HG03432 (cell line): ENCODE results near the gene FUT3.

ENCODE experiments used
- ATAC-seq: cut with Tn5 transposase; IDR thresholded peaks from one replicate; pipeline ENCODE4 v1.9.1; 2021; ENCODE audit warnings: mild to moderate bottlenecking, moderate library complexity; ENCODE audit not compliant: unreplicated experiment

FUT3 gene

DNA sequence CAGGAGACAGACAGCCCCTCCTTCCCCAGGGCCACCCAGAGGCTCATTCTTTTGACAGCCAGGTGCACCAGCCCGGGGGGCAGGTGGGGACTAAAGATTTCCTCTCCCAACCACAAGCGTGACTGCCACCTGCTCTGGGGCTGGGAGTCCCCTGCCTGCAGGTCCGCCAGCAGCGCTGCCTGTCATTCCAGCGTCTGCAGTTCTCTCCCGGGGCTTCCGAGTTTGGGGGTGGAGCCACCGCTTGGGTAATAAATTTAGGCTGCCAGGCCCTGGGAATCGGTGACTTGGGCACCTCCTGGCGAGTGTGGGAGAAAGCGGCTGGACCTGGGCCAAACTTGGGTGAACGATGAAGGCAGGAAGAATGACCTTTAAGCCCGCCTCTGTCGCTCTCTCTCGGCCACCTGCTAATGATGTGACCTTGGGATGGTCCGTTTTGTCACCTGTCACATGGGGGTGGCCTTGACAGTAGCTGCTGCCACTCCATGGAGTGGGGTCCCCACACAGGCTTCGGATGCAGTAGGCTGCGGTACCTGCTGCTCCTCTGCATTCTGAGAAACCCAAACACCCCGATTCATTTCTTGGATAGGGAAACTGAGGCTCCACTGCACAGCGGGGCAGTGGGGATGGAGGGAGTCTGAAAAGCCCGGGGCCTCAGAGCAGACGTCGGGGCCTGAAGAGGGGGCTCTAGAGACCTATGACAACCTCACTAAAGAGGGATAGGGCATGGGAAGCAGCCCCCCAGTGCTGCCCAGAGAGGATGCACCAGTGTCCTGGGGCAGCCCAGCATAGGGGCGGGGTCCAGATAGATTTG lies 24.5 kb downstream of the FUT3 start:
- ATAC-seq, result no peak

DNA sequence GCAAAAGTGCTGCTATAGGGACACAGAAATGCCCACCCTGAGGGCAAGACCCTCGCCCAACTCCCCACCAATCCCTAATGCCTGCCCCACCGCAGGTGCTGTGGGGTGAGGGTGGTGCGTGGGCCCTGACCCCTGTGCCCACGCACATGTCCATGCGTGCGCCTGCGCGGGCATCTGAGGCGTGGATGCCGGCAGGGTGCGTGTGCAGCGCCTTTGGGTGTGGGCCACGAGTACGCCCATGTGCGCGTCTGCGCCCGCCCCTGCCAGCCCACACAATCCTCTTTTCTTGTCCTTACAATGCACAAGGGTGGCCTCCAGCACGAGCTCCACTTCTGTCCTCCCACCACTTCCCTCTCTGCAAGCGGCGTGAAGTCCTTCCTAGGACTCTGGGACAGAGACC lies 26.1 kb downstream of the FUT3 start:
- ATAC-seq, result no peak

DNA sequence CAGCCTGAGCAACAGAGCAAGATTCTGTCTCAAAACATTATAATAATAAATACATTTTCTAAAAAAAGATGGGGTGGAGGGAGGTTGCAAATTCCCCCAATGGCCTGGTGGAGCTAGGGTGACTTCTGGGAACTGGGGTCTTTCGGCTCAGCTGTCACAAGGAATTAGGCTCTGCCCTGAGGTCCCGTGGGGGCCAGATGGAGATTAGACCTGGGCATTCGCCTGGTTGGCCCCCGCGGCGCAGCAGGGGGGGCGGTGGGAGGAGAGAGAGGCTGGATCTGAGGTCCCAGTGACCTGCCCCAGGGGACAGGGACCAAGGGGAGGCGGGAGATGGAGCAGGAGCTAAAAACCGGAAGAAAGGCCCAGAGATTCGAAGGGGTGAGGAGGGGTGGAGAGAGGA lies 26.5 kb downstream of the FUT3 start:
- no peak for ATAC-seq

DNA sequence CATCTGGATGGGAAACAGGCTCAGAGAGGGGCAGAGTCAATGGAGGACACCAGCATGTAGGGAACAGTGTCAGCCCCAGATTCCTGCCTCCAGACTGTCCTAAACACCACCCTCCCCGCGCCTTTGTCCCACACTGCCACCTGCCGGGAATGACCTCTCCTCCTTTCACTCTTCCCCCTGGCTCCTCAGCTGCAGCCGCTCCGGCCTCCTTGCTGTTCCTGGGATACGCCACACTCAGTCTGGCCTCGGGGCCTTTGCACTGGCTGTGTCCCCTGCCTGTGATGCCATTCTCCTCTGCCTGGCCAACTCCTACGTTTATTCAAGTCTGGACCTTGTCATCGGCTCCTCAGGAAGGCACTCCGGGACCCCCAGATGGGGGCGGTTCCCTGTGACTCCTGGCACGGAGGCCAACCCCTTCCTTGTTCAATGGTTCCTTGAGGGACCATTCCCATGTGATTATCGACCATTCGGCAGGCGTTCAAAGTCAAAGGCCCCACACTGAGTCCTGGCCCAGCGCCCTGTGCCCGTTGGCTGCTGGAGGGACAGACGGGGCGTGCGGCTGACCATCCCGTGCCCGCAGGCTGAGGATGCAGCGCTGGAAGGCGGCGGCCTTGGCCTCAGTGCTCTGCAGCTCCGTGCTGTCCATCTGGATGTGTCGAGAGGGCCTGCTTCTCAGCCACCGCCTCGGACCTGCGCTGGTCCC lies 27.5 kb downstream of the FUT3 start:
- no peak for ATAC-seq

DNA sequence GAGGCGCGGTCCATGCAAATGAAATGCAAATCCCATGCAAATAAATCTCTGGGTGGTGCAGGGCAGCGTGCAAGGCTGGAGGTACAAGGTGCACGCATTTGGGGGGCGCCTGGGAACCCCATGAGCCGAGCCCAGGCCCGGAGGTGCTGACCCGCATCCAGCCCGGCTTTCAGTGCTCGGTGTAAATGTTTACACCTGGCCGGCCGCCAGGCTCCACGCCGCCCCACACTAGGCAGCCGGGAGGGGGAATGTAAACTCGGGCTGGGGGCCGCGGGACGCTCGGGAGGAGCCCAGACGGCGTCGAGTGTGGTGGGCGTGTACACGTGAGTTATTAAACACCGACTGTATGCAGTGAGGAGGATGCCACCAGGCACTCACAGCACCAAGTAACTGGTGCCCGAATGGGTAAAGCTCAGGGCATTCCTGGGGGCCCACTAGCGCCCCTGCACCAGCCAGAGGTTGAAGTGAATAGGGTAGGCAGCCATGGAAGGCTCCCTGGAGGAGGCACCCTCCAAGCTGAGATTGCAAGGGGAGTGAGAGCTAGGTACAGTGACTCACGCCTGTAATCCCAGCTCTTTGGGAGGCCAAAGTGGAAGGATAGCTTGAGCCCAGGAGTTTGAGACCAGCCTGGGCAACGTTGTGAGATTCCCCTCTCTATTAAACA lies 28.9 kb downstream of the FUT3 start:
- no peak for ATAC-seq

DNA sequence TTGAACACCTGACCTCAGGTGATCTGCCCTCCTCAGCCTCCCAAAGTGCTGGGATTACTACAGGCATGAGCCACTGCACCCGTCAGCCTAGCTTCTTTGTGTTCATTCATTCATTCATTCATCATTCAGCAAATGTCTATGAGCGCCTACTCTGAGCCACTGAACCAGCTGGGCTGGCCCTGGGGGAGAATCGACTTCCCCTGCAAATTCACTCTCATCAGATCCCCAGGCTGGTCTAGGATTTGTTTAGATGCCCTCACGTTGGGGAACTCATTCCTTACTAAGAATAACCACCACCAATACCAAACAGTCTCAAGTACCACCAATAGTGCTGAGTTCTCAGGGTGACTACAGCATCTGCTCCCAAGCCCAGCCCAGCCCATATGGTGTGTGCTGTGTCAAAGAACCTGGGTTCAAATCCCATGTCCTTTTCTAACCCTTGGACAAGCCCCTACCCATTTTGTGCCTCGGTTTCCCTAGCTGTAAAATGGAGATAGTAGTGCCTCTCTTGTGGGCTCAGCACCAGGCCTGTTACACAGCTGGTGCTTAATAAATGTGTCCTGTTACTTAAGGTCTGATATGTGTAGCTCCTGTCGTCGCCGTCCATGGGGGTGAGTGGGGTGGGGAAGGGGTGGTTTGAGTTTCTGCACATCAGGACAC lies 29.6 kb downstream of the FUT3 start:
- ATAC-seq, result no peak

DNA sequence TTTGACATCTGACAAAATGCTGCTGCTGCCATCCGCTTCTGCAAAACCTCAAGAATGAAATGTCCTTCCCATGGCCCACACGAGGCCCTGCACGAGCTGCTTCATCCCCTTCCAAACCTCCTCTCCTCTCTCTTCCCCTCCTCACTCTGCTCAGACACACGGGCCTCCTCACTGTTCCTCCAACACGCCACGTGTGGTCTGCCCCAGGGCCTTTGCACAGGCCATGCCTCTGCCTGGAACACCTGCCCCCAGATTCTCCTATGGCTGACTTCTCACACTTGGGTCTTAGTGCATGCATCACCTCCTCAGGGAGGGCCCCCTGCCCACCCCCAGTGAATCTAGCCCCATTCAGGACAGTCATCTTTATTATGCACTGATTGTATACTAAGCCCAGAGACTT lies 30.5 kb downstream of the FUT3 start:
- no peak for ATAC-seq

DNA sequence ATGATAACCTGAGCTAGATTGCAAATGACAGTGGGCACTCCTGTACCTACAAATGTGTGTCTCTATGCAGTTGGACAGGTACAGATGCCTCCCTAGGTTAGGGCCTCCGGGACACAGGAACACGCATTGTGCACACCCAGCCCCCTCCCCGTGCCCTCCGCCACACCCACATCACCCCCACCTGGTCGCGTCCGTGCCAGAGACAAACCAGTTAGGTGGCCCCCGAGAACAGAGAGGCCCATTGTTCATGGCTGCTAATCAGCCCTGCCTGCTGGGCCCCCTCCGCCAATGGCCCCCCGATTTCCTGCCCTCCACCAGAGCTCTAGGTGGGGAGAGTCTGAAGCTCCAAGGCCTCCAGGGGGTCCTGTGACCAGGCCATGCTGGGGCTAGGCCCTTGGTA lies 32.7 kb downstream of the FUT3 start:
- ATAC-seq, result no peak

DNA sequence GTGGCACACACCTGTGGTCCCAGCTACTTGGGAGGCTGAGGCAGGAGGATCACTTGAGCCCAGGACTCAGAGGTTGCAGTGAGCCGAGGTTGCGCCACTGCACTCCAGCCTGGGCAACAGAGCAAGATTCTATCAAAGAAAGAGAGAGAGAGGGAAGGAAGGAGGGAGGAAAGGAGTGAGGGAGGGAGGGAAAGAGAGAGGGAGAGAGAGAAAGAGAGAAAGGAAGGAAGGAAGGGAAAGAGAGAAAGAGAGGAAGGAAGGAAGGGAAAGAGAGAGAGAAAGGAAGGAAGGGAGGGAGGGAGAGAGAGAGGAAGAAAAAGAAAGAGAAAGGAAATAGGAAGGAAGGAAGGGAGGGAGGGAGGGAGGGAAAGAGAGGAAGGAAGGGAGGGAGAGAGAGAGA lies 34.0 kb downstream of the FUT3 start:
- ATAC-seq, result no peak

DNA sequence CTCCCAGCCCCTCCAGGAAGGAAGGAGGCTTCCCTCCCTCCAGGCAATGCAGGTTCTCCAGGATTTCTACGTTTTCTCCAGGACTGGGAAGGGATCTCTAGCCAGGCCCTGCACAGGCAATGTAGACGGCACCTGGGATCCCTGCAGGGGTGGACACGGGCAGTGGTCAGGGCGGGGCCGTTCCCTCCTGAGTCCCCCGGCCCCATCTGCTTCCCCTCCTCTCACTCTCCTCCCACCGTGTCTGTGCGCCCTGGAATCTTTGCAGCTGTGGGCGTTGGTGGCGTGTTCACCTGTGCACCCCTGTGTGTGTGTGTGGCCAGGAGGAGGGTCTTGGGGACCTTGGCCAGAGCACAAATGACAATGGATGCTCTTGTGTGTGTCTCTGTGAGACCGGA lies 36.4 kb downstream of the FUT3 start:
- ATAC-seq, result no peak

DNA sequence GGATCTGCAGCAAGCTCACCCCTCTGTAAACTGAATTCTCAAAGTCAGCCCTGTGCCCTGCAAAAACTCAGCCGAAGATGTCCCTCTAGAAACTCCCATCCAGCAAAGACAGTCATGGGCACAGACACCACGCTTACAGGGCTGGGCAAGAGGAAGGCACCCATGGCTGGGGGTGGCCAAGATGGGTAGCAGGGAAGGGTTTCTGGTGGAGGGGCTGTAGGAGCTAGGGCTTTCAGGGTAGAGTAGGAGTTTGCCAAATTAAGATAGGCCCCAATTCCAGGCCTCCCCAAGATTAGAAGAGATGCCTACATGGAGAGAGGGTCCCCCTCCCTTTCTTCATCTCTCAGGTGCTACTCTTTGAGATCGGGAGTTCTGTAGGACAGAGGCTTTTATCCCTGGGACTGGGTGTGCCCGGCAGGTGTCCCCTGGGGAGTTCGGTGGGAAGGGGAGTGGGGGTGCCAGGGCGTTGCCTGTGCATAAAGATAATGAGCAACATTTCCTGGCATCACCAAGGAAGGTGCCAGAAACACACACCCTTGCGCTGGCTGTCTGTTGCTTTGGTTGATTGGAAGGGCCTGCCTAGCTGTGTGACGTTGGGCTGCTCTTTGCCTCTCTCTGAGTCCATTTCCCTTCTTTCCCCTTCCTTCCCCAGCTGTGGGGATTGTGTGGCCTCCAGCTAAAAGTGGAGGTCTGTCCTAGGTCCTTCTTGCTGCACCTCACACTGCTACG lies 37.0 kb downstream of the FUT3 start:
- ATAC-seq, result no peak

DNA sequence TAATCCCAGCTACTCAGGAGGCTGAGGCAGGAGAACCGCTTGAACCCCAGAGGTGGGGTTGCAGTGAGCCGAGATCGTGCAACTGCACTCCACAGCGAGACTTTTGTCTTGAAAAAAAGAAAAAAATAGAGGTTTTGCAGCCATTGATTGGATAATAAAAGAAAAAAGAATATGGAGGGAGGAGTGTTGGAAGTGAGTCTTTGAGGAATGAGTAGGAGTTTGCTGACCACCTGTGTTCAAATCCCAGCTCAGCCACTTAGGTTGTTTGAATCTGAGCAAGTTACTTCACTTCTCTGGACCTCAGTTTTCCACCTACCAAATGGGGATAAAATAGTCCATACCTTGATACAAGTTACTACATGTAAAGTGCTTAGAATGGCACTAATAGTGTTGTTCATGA lies 40.1 kb downstream of the FUT3 start:
- no peak for ATAC-seq

DNA sequence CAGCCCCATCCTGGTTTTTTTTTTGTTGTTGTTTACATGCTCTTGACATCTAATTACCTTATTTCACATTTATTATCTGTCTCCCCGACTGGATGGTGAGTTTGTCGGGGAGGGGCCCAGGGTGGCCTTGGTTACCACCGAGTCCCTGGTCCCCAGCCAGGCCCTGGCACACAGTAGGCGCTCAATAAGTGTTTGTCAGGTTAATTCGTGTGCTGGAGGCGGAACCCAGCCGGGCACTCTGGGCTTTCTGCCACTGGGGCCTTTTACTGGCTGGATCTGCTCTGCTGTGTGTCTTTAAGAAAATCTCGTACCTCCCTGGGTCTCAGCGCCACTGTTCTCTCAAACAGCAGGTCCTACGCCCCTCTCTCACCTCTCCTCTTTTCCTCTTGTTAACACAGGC lies 41.8 kb downstream of the FUT3 start:
- ATAC-seq, result no peak

DNA sequence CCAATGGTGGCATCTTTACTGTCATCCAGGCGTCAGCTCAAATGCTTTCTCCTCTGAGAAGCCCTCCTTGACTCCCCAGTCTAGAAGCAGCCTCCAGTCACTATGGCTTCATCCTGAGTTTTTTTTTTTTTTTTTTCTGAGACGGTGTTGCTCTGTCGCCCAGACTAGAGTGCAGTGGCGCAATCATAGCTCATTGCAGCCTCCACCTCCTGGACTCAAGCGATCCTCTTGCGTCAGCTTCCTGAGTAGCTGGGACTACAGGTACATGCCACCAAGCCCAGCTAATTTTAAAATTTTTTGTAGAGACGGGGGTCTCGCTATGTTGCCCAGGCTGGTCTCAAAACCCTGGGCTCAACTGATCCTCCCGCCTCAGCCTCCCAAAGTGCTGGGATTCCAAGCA lies 42.2 kb downstream of the FUT3 start:
- no peak for ATAC-seq

DNA sequence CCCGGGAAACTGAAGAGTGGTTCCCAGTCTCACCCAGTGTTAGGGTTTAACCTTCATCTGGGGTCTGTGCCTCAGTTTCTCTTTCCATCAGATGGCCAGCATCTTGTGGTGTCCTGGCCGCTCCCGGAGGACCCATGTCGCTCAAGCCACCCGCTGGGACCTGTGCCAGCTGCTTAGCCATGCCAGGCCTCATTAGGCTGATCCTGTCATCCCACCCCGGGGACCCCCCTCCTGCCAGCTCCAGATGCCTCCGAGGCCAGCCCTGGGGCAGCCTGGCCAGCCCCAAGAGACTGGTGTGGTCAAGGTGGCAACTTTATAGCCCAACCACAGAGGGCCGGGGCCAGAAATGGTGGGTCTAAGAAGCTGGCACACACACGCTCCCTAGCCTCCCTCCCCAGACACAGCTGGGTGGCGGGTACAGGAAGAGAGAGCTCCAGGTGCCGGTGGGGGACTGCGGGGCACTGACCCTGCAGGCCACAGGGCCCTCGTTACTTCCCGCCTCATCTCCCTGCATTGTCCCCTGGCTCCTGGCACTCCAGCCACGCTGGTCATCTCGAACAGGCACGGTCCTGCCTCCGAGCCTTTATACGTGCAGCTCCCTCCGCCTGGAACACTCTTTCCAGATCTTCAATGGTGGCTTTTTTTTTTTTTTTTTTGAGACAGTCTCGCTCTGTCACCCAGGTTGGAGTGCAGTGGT lies 43.0 kb downstream of the FUT3 start:
- no peak for ATAC-seq

DNA sequence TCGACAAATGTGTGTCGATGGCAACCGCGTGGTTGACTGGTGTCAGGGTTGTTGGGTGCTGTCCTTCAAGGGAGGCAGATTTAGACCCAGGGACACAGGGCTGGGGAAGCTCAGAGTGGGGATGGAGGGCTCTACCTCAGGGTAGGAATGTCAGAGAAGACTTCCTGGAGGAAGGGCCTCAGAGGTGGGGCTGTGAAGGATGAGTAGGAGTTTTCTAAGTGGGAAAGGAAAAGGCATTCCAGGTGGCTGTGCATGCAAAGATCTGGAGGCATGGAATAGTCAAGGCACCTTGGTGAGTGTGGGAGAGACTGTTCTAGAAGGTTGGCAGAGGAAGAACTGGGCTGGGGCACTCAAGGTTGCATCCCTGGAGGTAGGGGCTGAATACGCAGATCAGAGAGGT lies 44.3 kb downstream of the FUT3 start:
- ATAC-seq, result no peak

DNA sequence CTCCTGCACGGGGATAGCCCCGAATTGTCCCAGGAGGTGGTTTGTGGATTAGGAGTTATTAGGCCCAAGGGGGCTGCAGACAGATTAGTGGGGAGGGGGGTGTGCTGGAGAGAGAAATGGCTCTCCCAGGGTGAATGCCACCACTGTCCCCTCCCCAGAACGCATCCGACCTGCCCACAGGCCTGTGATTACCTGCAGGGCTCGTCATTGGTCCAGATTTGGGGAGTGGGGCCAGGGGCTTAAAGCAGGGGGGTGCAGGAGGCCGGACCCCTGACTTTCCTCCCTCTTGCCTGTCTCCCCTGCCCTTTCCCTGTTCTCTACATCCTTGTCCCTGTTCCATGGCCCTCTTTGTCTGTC lies 45.1 kb downstream of the FUT3 start:
- ATAC-seq, result no peak

DNA sequence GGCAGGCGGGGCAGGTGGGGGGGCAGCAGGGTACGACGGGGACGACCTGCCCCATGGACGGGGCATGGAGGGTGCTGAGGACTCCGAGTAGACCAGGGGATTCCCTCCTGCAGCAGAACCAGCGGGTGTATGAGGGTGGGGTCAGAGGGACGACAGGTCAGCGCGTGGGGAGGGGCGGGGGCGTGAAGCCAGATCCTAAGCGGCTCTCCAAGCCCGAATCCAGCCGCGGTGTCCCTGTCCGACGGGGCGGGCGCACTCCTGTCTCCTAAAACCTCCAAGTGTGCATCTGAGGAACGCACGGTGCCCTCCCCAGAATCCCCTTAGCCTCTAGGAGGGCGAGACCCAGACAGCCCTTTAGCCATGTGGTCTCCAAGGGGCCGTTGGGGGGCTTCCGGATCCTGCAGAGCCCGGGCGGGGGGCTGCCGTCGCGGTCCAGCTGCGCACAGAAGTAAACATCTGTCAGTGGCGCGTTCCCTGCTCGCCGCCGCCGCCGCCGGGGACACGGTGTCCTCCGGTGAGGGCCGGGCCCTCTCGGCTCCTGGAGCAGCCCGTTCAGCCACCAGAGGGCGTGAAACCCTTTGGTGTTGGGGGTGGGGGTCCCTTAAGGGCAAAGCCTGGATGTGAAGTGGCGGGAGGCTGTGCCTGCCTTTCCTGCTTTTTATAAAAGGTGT lies 45.7 kb downstream of the FUT3 start:
- no peak for ATAC-seq

DNA sequence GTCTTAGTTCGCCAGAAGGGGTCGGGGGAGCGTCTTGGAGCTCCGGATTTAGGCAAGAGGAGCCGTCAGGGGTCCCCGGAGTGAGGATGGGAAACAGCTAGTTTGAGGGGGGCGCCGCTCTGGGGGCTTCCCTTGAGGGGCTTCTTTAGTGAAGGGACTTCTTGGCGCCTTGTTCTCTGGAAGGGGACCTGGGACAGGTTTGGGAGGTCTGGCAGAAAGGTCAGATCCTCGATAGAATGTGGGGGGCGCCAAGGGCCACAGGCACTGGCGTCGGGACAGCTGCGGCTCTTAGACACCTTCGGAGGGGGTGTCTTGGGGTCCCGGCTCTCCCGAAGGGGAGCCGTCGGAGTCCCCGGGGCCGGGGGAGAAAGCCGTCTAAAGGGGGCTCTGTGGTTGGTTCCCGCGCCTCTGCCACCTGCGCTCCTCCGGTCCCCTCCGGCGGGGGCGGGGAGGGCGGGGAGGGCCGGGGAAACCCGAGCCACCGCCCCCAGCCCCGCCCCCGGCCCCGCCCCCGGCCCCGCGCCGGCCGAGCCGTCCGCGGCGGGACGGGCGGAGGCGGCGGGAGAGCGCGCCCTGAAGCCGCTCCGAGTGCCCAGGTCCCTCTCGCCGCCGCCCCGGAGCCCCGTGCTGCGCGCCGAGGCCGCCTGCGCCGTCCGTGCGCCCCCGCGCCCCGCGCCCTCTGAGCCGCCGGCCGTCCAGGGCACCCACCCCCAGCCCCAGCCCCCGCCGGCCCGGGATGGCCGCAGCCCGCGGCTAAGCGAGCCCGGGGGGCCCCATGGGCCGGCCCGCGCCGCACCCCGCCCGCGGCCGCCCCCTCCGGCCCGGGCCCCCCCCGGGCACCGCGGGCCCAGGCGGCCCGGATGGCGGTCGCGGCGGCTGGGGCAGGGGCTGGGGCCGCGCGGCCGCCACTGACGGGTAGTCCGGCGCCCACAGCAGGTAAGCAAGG lies 46.5 kb downstream of the FUT3 start, which contains the start of gene NRTN:
Gene NRTN, plus strand, starts transcription at position 552 of the 946 bp plus-strand sequence. CDS start 19,099 bp downstream, outside the sequence.
- no peak for ATAC-seq
